OCI-M1 (cell line): ENCODE results near the gene LRRC45.
A peak's percentile ranks its signal among the peaks of the same experiment; 100 is the strongest.

Experiments
- DNase-seq: peaks from one replicate; lab custom pipeline; 2025; lab: John Stamatoyannopoulos, UW

LRRC45 gene

GRCh38 chr17:82063424-82064415, 40.6 kb downstream of the LRRC45 start:
- DNase-seq: no peak

- DNase-seq: no peak
Observed at GRCh38 chr17:82064433-82065192, 41.5 kb downstream of the LRRC45 start.

DNA sequence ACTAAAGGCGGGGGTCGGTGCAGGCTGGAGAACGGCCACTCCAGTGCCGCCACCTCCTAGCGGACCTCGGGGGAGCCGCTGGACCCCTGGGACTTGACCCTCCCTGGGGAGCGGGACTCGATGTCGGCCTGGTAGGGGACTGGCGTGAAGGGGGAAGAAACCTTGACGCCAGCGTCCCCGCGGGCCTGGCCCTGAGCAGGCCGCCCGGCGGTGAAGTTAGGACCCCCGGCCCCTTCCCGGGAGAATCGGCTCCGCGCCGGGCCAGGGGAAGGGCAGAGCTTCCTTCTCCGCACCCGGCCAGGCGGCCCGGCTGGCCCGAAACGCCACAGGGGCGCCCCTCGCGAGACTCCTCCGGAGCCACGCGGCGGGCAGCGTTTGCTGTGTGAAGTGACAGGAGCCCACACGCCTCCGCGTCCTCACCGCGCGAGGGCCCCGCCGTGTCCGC, 42.1 kb downstream of the LRRC45 start:
- DNase-seq: no peak

DNA sequence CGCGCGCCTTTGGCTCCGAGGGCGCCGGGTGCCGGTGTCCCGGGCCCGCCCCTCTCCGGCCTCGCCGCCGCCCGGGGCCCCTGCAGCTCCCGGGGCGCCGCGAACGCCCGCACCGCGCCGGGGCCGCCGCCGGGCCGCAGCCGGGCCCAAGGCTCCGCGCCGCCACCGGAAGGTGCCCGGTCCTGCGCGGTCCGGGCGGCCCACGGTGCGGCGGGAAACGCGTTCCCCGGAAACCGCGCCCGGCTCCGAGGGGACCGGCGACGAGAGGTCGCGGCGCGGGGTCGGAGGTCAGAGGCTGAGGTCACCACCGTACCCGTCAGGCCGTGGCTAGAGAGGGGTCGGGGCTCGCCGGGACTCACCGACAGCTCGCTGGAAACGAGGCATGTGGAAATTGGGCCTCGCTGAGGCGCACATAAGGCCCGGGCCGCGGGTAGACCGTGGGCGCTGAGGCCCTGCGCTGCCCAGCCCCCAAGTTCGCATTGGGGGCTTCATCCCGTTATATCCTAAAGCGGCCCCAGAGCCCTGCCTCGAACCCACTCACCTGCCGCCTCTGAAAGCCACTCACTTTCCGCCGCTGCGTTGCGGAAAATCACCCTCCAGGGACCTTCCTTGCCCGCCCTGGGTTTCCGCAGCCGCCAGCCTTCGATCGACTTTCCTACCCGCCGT, 42.7 kb downstream of the LRRC45 start, which contains the start of gene DUS1L:
DUS1L (minus strand) TSS at position 167 of the 666 bp plus-strand sequence. CDS start 745 bp downstream, outside the sequence.
- peak; percentile 73 for DNase-seq

DNA sequence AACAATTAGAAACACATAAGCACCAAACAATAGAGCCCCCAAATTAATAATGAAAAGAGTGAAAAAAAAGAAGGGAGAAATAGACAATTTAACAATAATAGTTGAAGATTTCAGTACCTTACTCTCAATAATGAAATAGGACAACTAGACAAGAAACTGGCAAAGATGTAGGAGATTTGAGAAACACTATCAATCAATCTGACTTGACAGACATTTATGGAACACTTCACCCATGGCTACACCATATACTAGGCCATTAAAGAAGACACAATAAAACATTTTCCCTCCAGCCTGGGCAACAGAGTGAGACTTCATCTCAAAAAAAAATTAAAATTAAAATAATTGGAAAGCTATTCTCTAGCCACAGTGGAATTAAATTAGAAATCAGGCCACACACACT, 47.5 kb downstream of the LRRC45 start:
- no peak for DNase-seq

- DNase-seq: no peak
Observed at GRCh38 chr17:82072827-82073226, 49.7 kb downstream of the LRRC45 start.

DNA sequence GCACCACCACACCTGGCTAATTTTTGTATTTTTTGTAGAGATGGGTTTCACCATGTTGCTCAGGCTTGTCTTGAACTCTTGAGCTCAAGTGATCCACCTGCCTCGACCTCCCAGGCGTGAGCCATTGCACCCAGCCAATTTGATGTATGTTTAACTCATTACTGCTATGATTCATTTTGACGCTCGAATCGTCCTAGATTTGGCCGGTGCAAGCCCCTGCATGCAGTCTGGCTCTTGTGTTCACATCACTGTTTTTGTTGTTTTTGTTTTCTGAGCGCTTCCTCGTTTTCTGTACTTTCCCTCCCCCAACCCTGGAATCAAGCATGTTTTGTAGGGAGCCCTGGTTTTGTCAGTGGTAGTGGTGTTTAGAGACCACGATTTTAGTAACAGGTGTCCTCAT, 50.3 kb downstream of the LRRC45 start:
- DNase-seq: no peak

- DNase-seq: no peak
Observed at GRCh38 chr17:82076018-82076784, 53.1 kb downstream of the LRRC45 start.

- no peak for DNase-seq
Observed at GRCh38 chr17:82076785-82077591, 53.9 kb downstream of the LRRC45 start.

DNA sequence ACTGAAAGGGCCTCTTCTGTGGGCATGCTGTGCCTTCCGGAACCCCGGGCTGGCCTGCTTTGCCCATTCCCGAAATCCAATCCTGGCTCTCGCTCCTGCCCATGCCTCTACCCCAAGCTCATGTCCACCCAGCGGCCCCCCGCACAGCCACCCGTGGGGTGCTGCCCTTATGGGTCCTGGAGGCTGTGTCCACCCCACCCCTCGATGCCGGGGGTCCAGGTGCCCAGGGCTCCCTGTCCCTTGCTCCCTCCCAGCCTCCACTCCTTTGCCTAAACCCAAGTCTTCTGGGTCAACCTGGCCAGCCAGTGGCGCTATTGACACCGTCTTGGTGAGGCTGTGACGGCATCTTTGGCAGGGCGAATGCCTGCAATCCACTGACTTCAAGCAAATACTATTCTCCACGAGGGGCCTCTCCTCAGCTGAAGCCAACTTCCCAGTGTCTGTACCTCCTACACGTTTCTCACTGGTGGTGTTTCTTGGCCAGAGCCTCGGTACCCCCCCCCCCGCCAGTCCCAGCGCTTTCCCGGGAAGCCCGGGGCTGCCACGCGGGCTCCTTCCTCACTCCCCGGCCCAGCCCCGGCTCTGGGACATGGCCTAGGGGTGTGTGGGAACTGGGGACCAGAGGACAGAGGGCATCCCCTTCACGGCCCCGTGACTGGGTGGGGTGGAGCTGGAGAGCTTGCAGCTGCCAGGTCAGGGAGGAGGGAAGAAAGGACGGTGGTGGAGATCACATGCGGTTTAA, 54.7 kb downstream of the LRRC45 start:
- no peak for DNase-seq

GRCh38 chr17:82078433-82078832, 55.3 kb downstream of the LRRC45 start:
- no peak for DNase-seq

GRCh38 chr17:82079001-82079677, 56.0 kb downstream of the LRRC45 start:
- no peak for DNase-seq

GRCh38 chr17:82080048-82080788, 57.1 kb downstream of the LRRC45 start:
- no peak for DNase-seq
